HepG2 (cell line): ENCODE data around the gene TSHZ2. TPM values are rescaled to one million over a fixed set of nuclear protein-coding genes. Genes with fewer than 3 reads are reported as not detected.
A peak's percentile ranks its signal among the peaks of the same experiment; 100 is the strongest.

ENCODE experiments used
- ARHGAP35 ChIP-seq: sonication (generic); formaldehyde crosslinking; IDR thresholded peaks from 2 replicates; pipeline ENCODE4 v1.9.0; 2022; ENCODE audit warnings: mild to moderate bottlenecking, inconsistent platforms, moderate library complexity, missing genetic modification reagents, borderline replicate concordance
- ATF1 ChIP-seq: IDR thresholded peaks from 2 replicates; pipeline ENCODE4 v1.6.1; 2016; ENCODE audit warnings: mild to moderate bottlenecking, control low read depth
- CREM ChIP-seq, 2 experiments: sonication (generic) in 1 of 2; formaldehyde crosslinking in 1 of 2; IDR thresholded peaks; 2 replicates each; pipeline versions ENCODE4 v1.4.0 to v1.6.1; 2016 to 2020; ENCODE audit warnings: antibody characterized with exemption in 1 of 2, mild to moderate bottlenecking in 1 of 2, missing genetic modification reagents in 1 of 2
- KAT8 ChIP-seq: IDR thresholded peaks from 2 replicates; pipeline ENCODE4 v1.6.1; 2016; ENCODE audit warnings: missing genetic modification reagents, missing compliant biosample characterization
- MAFK ChIP-seq, 2 experiments: IDR thresholded peaks in 1 of 2; conservative IDR thresholded peaks in 1 of 2; 2 replicates each; pipeline ENCODE4 v1.6.1; 2011; ENCODE audit warnings: improper control_type of control experiment in 2 of 2, low read length in 2 of 2
- NR1H2 ChIP-seq: sonication (generic); formaldehyde crosslinking; IDR thresholded peaks from 2 replicates; pipeline ENCODE4 v1.8.1; 2022; ENCODE audit warnings: low read depth, missing genetic modification reagents, borderline replicate concordance
- PCBP2 ChIP-seq: fragments of 200-400 bp; formaldehyde crosslinking; optimal IDR thresholded peaks from 2 replicates; pipeline ENCODE3; 2018; ENCODE audit warnings: low read length, low read depth; ENCODE audit not compliant: poor library complexity, severe bottlenecking
- SETDB1 ChIP-seq: sonication (generic); formaldehyde crosslinking; IDR thresholded peaks from 2 replicates; pipeline ENCODE4 v1.5.1; 2020; ENCODE audit warnings: missing genetic modification reagents, mild to moderate bottlenecking, borderline replicate concordance
- SP1 ChIP-seq, 2 experiments: fragments of 450-650 bp in 1 of 2; sonication (generic) in 1 of 2; formaldehyde crosslinking in 1 of 2; IDR thresholded peaks; 2 replicates each; pipeline versions ENCODE4 v1.4.0 to v1.6.1; 2016 to 2020; ENCODE audit warnings: missing genetic modification reagents in 1 of 2
- SPEN ChIP-seq: sonication (generic); formaldehyde crosslinking; IDR thresholded peaks from 2 replicates; pipeline ENCODE4 v1.5.1; 2020; ENCODE audit warnings: low read depth, mild to moderate bottlenecking, missing genetic modification reagents
- TCF7 ChIP-seq: sonication (generic); IDR thresholded peaks from 2 replicates; pipeline ENCODE4 v1.6.1; 2016; ENCODE audit warnings: antibody characterized with exemption, low read depth
- TSC22D2 ChIP-seq: sonication (generic); formaldehyde crosslinking; IDR thresholded peaks from 2 replicates; pipeline ENCODE4 v1.5.1; 2020; ENCODE audit warnings: missing genetic modification reagents, mild to moderate bottlenecking, borderline replicate concordance
- ZNF331 ChIP-seq: sonication (generic); formaldehyde crosslinking; IDR thresholded peaks from 2 replicates; pipeline ENCODE4 v1.4.0; 2020; ENCODE audit warnings: missing genetic modification reagents
- ZNF335 ChIP-seq: sonication (generic); formaldehyde crosslinking; IDR thresholded peaks from 2 replicates; pipeline ENCODE4 v1.4.0; 2020; ENCODE audit warnings: missing genetic modification reagents
- ZNF460 ChIP-seq: sonication (generic); formaldehyde crosslinking; IDR thresholded peaks from 2 replicates; pipeline ENCODE4 v1.5.1; 2020; ENCODE audit warnings: missing genetic modification reagents, mild to moderate bottlenecking, borderline replicate concordance
- ZNF703 ChIP-seq: sonication (generic); formaldehyde crosslinking; IDR thresholded peaks from 2 replicates; pipeline ENCODE4 v1.5.1; 2020; ENCODE audit warnings: missing genetic modification reagents, mild to moderate bottlenecking, moderate library complexity, borderline replicate concordance
- ZNF720 ChIP-seq: sonication (generic); formaldehyde crosslinking; IDR thresholded peaks from 2 replicates; pipeline ENCODE4 v1.4.0; 2020; ENCODE audit warnings: missing genetic modification reagents
- ZNF772 ChIP-seq: sonication (generic); formaldehyde crosslinking; IDR thresholded peaks from 2 replicates; pipeline ENCODE4 v1.5.0; 2020; ENCODE audit warnings: mild to moderate bottlenecking, missing genetic modification reagents
- polyA plus RNA-seq, 8 experiments: library from polyadenylated mRNA; depleted of rRNA in 3 of 8; stranded (reverse) in 7 of 8; unstranded in 1 of 8; fragments of >200 nt; fragmentation: Illumina TruSeq in 4 of 8; extraction: Trizol in 4 of 8; gene quantifications; 2 replicates each; pipeline versions ENCODE4 v1.2.1 to v1.2.3, GENCODE V29; 2011 to 2016; ENCODE audit warnings: low read depth in 4 of 8, missing spikeins in 1 of 8, mixed read lengths in 1 of 8; ENCODE audit not compliant: insufficient read depth in 1 of 8
- total RNA-seq, 5 experiments: library from RNA; depleted of rRNA; stranded (reverse); fragments of >200 nt; fragmentation: Illumina TruSeq; extraction: Trizol; gene quantifications; 2 replicates each; pipeline ENCODE4 v1.2.3, GENCODE V29; 2016; ENCODE audit warnings: low read depth in 1 of 5
- TF ChIP-seq, protein P1 (sequence below): sonication (generic); formaldehyde crosslinking; IDR thresholded peaks from 2 replicates; pipeline ENCODE4 v1.4.0; 2020; ENCODE audit warnings: mild to moderate bottlenecking, missing genetic modification reagents
- TF ChIP-seq, protein P2 (sequence below): IDR thresholded peaks from 2 replicates; pipeline ENCODE4 v1.6.1; 2018; ENCODE audit warnings: missing genetic modification reagents
- TF ChIP-seq, protein P3 (sequence below): sonication (generic); formaldehyde crosslinking; IDR thresholded peaks from 2 replicates; pipeline ENCODE4 v1.9.0; 2021; ENCODE audit warnings: missing genetic modification reagents, borderline replicate concordance
- TF ChIP-seq, protein P4 (sequence below): sonication (generic); formaldehyde crosslinking; IDR thresholded peaks from 2 replicates; pipeline ENCODE4 v1.8.1; 2023; ENCODE audit warnings: mild to moderate bottlenecking, missing genetic modification reagents
- TF ChIP-seq, protein P5 (sequence below): sonication (generic); formaldehyde crosslinking; IDR thresholded peaks from 2 replicates; pipeline ENCODE4 v1.8.0; 2022; ENCODE audit warnings: low read depth, missing genetic modification reagents

TSHZ2 gene
- total and polyA plus RNA-seq, 2 of the 13 experiments (the other 11 are each of a cell fraction or from before 2014, with no cell fraction given), result 0.01 TPM; not detected in 1

DNA sequence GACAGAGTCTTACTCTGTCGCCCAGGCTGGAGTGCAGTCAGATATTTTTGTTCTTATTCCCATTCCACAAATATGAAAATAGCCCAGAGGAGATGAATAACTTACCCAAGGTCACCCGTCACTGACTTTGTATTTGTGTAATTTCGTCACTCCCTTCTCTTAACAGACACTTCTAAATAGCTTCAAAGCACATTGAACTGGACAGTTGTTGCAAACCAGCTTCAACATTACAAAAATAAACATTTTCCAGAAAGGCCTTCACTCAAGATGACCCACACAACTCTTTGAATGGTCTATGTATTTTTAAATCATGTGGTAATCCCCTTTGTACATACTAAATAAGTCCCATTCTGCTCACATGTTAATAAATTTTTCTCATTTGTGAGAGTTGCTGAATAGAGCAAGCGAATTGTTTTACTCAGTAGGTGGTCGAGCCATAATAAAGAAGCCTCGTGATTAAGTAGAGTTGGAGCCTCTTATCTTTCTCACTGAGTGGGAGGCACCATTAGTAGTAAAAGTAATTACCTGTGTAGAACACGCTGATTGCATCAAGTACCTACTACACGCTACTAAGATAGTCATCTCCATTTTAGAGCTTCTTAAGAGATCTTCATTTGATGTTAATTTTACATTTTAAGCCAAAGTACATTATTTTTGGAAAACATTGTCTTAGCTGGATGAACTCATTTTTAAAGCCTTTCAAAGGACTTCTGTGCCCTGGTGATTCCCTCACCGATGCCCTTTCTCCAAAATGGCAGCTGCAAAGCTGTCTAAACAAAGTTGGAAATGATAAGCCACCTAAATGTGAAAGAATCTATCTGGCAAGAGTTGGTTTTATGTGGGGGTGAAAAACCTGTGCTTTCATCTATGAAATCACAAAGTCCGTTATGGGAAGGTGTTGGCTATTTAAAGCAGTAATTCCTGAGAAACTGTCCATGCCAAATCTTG lies 110.0 kb downstream of the TSHZ2 start (continued):
- TF ChIP-seq, protein P1, sequence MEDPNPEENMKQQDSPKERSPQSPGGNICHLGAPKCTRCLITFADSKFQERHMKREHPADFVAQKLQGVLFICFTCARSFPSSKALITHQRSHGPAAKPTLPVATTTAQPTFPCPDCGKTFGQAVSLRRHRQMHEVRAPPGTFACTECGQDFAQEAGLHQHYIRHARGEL, result no peak
- TF ChIP-seq, protein P2, sequence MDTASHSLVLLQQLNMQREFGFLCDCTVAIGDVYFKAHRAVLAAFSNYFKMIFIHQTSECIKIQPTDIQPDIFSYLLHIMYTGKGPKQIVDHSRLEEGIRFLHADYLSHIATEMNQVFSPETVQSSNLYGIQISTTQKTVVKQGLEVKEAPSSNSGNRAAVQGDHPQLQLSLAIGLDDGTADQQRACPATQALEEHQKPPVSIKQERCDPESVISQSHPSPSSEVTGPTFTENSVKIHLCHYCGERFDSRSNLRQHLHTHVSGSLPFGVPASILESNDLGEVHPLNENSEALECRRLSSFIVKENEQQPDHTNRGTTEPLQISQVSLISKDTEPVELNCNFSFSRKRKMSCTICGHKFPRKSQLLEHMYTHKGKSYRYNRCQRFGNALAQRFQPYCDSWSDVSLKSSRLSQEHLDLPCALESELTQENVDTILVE (CRISPR knock-in tag), result peak; percentile 47; the same call in 1 of the 2 replicates
- TF ChIP-seq ZNF335 (no peak; the same call in 1 of the 2 replicates), ZNF331 (peak; percentile 92), ARHGAP35 (CRISPR knock-in tag) (no peak), SETDB1 (no peak), TCF7 (peak; percentile 95), CREM (IDR thresholded peaks at IDR 0.05) (peak; percentile 80), CREM (CRISPR knock-in tag; IDR thresholded peaks at IDR 0.05) (no peak), MAFK (conservative IDR thresholded peaks at IDR 0.05 in 1 of 2, IDR thresholded peaks at IDR 0.05 in 1 of 2; ENCODE audit: low read length in 2 of 2) (no peak), ZNF772 (CRISPR knock-in tag) (no peak), PCBP2 (no peak), TSC22D2 (CRISPR knock-in tag) (peak; percentile 52; the same call in 1 of the 2 replicates), KAT8 (CRISPR knock-in tag) (0 out of 2 replicates have a peak, but pooled peaks have one; percentile 25), ZNF720 (CRISPR knock-in tag) (no peak), SP1 (IDR thresholded peaks at IDR 0.05) (no peak), SP1 (CRISPR knock-in tag; IDR thresholded peaks at IDR 0.05) (no peak), ZNF460 (CRISPR knock-in tag) (no peak), SPEN (no peak), ZNF703 (no peak), NR1H2 (CRISPR knock-in tag) (no peak), ATF1 (no peak)
- TF ChIP-seq, protein P3, sequence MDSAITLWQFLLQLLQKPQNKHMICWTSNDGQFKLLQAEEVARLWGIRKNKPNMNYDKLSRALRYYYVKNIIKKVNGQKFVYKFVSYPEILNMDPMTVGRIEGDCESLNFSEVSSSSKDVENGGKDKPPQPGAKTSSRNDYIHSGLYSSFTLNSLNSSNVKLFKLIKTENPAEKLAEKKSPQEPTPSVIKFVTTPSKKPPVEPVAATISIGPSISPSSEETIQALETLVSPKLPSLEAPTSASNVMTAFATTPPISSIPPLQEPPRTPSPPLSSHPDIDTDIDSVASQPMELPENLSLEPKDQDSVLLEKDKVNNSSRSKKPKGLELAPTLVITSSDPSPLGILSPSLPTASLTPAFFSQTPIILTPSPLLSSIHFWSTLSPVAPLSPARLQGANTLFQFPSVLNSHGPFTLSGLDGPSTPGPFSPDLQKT (CRISPR knock-in tag), result no peak
- TF ChIP-seq, protein P4, sequence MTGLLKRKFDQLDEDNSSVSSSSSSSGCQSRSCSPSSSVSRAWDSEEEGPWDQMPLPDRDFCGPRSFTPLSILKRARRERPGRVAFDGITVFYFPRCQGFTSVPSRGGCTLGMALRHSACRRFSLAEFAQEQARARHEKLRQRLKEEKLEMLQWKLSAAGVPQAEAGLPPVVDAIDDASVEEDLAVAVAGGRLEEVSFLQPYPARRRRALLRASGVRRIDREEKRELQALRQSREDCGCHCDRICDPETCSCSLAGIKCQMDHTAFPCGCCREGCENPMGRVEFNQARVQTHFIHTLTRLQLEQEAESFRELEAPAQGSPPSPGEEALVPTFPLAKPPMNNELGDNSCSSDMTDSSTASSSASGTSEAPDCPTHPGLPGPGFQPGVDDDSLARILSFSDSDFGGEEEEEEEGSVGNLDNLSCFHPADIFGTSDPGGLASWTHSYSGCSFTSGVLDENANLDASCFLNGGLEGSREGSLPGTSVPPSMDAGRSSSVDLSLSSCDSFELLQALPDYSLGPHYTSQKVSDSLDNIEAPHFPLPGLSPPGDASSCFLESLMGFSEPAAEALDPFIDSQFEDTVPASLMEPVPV (CRISPR knock-in tag), result 0 out of 2 replicates have a peak, but pooled peaks have one; percentile 52
- TF ChIP-seq, protein P5, sequence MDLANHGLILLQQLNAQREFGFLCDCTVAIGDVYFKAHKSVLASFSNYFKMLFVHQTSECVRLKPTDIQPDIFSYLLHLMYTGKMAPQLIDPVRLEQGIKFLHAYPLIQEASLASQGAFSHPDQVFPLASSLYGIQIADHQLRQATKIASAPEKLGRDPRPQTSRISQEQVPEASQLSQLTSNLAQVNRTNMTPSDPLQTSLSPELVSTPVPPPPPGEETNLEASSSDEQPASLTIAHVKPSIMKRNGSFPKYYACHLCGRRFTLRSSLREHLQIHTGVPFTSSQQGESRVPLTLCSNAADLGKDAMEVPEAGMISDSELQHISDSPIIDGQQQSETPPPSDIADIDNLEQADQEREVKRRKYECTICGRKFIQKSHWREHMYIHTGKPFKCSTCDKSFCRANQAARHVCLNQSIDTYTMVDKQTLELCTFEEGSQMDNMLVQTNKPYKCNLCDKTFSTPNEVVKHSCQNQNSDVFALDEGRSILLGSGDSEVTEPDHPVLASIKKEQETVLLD (CRISPR knock-in tag), result no peak
